HL-60 (cell line): ENCODE results near the gene ZCCHC9.

Experiments
- DNase-seq, 2 experiments: peaks; one replicate each; pipeline ENCODE4 v3.0.0-alpha.2; 2010 to 2020; ENCODE audit warnings: low read depth in 1 of 2, low spot score in 1 of 2
- H3K27ac ChIP-seq: fragments of 250-450 bp; sonication (Bioruptor Pico); replicated peaks from 2 replicates; pipeline ENCODE4 v1.5.1; 2020; ENCODE audit warnings: mild to moderate bottlenecking, moderate library complexity
- H3K27me3 ChIP-seq: fragments of 250-450 bp; sonication (Bioruptor Pico); 2 replicates; pipeline ENCODE4 v1.5.1; 2021; ENCODE audit warnings: mild to moderate bottlenecking, moderate library complexity; ENCODE audit not compliant: insufficient read depth, poor library complexity, severe bottlenecking
- H3K4me3 ChIP-seq: replicated peaks from 2 replicates; pipeline ENCODE4 v1.5.1; 2011; ENCODE audit warnings: mild to moderate bottlenecking, control low read depth, low read length; ENCODE audit not compliant: insufficient read depth
- CTCF ChIP-seq: IDR thresholded peaks from one replicate; pipeline ENCODE4 v1.5.1; 2011; ENCODE audit warnings: low read length, control low read depth, inconsistent platforms; ENCODE audit not compliant: insufficient read depth
- GABPA ChIP-seq: IDR thresholded peaks from 2 replicates; pipeline ENCODE4 v1.6.1; 2012; ENCODE audit warnings: low read depth
- POLR2AphosphoS5 ChIP-seq: IDR thresholded peaks from 2 replicates; pipeline ENCODE4 v1.6.1; 2012; ENCODE audit warnings: low read depth
- SPI1 ChIP-seq: IDR thresholded peaks from 2 replicates; pipeline ENCODE4 v1.6.1; 2012; ENCODE audit warnings: low read depth, mild to moderate bottlenecking, borderline replicate concordance
- TF ChIP-seq, protein P1 (sequence below): IDR thresholded peaks from 2 replicates; pipeline ENCODE4 v1.6.1; 2012; ENCODE audit warnings: low read depth; ENCODE audit not compliant: insufficient replicate concordance

Gene ZCCHC9

DNA sequence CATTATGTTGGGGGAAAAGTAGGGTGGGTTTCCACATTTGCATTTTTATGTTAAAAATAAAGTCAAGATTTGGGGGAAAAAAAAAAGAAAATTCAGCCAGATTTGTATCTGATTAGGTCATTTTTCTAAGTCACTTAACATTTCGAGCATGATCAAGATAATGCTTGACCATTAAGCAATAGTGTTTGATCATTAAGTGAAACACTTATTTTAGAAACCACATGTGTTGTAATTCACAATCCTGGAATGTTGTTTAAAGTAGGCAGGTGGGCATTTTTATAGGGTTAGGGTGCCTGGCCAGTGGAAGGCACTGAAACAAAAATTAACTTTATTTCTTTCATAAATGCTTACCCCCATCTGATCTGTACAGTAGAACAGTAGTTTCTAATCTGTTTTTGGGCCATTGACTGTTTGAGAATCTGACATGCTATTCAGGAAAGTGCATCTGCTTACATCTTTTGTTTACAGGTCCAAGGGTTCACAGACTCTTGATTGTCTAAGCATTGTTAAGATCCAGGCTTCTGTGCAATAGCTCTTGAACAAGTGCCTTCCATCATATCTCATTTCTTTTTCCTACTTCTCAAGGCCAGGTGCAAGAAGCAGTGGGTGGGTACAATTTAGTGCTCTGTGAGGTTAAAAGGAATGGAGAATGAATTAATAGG, 9.1 kb downstream of the ZCCHC9 start:
- DNase-seq = no peak
- H3K4me3 ChIP-seq = no peak overlapping the region
- no peaks in the 10 kb centered on the region for H3K27me3 ChIP-seq
- no peak overlapping the region for H3K27ac ChIP-seq
- TF ChIP-seq POLR2AphosphoS5 (no peak), CTCF (no peak), SPI1 (no peak)
- TF ChIP-seq, protein P1, sequence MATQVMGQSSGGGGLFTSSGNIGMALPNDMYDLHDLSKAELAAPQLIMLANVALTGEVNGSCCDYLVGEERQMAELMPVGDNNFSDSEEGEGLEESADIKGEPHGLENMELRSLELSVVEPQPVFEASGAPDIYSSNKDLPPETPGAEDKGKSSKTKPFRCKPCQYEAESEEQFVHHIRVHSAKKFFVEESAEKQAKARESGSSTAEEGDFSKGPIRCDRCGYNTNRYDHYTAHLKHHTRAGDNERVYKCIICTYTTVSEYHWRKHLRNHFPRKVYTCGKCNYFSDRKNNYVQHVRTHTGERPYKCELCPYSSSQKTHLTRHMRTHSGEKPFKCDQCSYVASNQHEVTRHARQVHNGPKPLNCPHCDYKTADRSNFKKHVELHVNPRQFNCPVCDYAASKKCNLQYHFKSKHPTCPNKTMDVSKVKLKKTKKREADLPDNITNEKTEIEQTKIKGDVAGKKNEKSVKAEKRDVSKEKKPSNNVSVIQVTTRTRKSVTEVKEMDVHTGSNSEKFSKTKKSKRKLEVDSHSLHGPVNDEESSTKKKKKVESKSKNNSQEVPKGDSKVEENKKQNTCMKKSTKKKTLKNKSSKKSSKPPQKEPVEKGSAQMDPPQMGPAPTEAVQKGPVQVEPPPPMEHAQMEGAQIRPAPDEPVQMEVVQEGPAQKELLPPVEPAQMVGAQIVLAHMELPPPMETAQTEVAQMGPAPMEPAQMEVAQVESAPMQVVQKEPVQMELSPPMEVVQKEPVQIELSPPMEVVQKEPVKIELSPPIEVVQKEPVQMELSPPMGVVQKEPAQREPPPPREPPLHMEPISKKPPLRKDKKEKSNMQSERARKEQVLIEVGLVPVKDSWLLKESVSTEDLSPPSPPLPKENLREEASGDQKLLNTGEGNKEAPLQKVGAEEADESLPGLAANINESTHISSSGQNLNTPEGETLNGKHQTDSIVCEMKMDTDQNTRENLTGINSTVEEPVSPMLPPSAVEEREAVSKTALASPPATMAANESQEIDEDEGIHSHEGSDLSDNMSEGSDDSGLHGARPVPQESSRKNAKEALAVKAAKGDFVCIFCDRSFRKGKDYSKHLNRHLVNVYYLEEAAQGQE = no peak

- Histone ChIP-seq H3K4me3 (no peak overlapping the region), H3K27ac (no peak overlapping the region)
- TF ChIP-seq, protein P1 = no peak
- TF ChIP-seq POLR2AphosphoS5 (no peak), SPI1 (no peak), GABPA (no peak), CTCF (no peak)
Observed at GRCh38 chr5:81313278-81313677, 11.9 kb downstream of the ZCCHC9 start.

GRCh38 chr5:81313686-81314085, 12.3 kb downstream of the ZCCHC9 start:
- TF ChIP-seq, protein P1 = no peak
- no peak for TF ChIP-seq CTCF
- TF ChIP-seq POLR2AphosphoS5 = no peak
- no peak for TF ChIP-seq GABPA
- TF ChIP-seq SPI1 = no peak
- H3K4me3 ChIP-seq = no peak overlapping the region
- no peaks in the 10 kb centered on the region for H3K27me3 ChIP-seq
- H3K27ac ChIP-seq = no peak overlapping the region
- no peak for DNase-seq

More at GRCh38 chr5:81313278-81313677, 11.9 kb downstream of the ZCCHC9 start:
- H3K27me3 ChIP-seq = no peaks in the 10 kb centered on the region
- DNase-seq = no peak
